Tongue (tissue), 2 donors: ENCODE results near the gene RNASE9. TPM values are rescaled to one million over a fixed set of nuclear protein-coding genes. Genes with fewer than 3 reads are reported as not detected.
"Not testable (repeated sequence)": the region's sequence is repeated elsewhere in the genome, so short reads cannot be mapped to it uniquely, and the experiment has no call there.

Experiments
- DNase-seq: peaks from one replicate; pipeline ENCODE4 v3.0.0-alpha.2; 2015
- total RNA-seq: library from RNA; depleted of rRNA; stranded (reverse); fragments of >200 nt; gene quantifications from one replicate; pipeline ENCODE4 v1.2.3, GENCODE V29; 2014

Gene RNASE9
- total RNA-seq, 1 donor from 2014 or later, result not detected

DNA sequence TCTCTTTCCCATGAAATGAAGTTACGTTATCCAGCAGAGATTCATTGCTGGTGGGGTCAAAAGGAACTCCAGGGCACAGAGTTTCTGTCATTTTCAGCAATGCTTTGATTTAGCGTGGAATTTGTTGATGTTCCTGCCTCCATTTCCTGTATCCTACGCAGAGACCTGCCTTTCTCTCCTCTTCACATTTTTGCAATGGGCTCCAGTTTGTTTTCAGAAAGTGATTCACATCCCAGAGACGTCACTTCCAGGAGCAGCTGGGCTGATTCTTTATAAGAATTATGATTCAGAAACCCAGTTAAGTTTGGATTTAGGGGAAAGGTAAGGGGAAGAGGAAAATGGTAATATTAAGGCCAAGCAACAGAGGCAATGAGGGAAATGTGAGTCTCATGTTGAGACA lies 43.9 kb downstream of the RNASE9 start:
- no peak for DNase-seq

DNA sequence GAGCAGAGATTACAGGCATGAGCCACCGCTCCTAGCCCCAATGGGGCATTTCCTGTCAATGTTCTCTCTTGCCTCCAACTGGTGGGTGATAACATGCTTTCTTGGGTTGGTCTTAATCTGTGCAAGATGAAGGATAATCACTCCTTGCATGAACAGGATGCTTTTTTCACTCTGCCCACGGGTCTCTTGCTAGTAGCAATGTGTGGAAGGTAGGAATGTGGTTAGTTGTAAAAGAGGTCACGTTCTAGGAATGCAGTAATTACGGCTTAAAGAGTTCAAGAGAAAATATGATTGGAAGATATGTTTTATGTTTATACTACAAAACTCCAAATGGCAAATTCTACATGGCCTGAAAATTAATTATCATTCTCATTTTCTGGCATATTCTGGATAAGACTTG lies 45.0 kb downstream of the RNASE9 start:
- no peak for DNase-seq

DNA sequence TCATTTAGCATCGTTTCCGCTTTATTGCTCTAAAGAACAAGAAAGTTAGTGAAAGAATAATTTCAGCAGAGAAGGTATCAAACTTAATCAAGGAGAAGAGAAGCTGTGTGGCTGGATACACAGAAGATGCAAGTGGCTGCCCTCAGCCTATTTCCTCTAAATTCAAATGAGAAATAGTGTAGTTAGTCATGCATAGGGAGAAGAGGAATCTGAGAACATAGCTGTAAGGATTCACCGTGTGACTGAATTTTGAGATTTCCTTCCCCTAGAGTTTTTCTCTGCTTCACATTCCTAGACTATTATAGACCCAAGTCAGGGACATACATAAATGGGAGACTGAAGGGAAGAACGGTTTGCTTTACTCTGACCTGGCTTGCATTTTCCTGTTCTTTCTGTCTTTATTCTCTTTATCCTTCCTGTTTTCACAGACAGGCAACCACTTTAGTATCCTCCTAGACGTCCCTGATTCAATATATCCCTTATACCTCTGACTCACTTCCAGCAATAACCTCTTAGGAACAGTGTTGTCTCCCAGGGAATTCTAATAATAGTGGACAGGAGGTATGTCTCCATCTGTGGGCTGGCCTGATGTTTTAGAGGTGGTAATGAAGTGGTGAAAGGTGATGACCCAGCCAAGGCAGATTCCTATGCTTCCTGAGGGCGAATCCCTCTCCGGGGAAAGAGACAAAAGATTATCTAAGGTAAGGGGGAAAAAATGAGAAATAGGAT lies 48.5 kb downstream of the RNASE9 start:
- no peak for DNase-seq

DNA sequence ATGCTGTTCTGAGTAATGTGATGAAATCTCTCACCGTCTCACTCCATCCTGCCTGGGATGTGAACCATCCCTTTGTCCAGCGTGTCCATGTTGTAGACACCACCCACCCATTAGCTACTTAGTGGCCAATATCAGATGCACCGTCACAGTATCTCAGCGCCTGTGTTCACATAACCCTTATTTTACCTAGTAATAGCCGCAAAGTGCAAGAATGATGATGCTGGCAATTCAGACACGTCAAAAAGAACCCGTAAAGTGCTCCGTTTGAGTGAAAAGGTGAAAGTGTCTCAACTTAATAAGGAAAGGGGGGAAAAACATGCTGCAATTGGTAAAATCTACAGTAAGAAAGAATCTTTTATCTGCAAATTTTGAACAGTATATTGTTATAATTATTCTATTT lies 52.5 kb downstream of the RNASE9 start:
- DNase-seq, result no peak

DNA sequence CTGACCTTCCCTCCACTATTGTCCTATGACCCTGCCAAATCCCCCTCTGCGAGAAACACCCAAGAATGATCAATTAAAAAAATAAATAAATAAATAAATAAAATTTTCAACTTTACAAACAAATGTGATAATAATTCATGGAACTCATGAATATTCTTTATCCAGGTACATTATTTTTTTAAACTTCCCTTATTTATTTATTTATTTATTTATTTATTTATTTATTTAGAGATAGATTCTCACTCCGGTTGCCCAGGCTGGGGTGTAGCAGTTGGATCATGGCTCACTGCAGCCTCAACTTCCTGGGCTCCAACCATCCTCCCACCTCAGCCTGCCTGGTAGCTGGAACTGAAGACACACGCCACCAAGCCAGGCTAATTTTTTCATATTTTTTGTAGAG lies 53.3 kb downstream of the RNASE9 start:
- DNase-seq, result not testable (repeated sequence)

DNA sequence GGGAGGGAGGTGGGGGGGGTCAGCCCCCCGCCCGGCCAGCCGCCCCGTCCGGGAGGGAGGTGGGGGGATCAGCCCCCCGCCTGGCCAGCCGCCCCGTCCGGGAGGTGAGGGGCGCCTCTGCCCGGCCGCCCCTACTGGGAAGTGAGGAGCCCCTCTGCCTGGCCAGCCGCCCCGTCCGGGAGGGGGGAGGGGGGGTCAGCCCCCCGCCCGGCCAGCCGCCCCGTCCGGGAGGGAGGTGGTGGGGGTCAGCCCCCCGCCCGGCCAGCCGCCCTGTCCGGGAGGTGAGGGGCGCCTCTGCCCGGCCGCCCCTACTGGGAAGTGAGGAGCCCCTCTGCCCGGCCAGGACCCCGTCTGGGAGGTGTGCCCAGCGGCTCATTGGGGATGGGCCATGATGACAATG lies 54.1 kb downstream of the RNASE9 start:
- not testable (repeated sequence) for DNase-seq

DNA sequence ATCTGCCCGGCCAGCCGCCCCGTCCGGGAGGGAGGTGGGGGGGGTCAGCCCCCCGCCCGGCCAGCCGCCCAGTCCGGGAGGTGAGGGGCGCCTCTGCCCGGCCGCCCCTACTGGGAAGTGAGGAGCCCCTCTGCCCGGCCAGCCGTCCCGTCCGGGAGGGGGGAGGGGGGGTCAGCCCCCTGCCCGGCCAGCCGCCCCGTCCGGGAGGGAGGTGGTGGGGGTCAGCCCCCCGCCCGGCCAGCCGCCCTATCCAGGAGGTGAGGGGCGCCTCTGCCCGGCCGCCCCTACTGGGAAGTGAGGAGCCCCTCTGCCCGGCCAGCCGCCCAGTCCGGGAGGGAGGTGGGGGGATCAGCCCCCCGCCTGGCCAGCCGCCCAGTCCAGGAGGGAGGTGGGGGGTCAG lies 54.6 kb downstream of the RNASE9 start:
- not testable (repeated sequence) for DNase-seq

Other genes with a start within 250 kb of the RNASE9 start
- gene CCNB1IP1, start 227.8 kb downstream of the RNASE9 start, total RNA-seq, result 72.5 TPM
- 14.2 TPM for gene PARP2, start 217.4 kb downstream of the RNASE9 start, total RNA-seq
- gene TEP1, start 147.5 kb downstream of the RNASE9 start, total RNA-seq, result 13.3 TPM
- gene KLHL33, start 124.9 kb downstream of the RNASE9 start, total RNA-seq, result 1.9 TPM
- 32.6 TPM for gene OSGEP, start 106.2 kb downstream of the RNASE9 start, total RNA-seq
- gene APEX1, start 105.8 kb downstream of the RNASE9 start, total RNA-seq, result 49.1 TPM
- gene PIP4P1, start 99.6 kb downstream of the RNASE9 start, total RNA-seq, result 19.5 TPM
- gene PNP, start 91.6 kb downstream of the RNASE9 start, total RNA-seq, result 9.2 TPM
- not detected for gene RNASE10, start 55.5 kb downstream of the RNASE9 start, total RNA-seq
- not detected for gene RNASE11, start 27.0 kb upstream of the RNASE9 start, total RNA-seq
- gene RNASE12, start 30.3 kb upstream of the RNASE9 start, total RNA-seq, result not detected
- gene OR6S1, start 80.6 kb upstream of the RNASE9 start, total RNA-seq, result not detected
- 21.0 TPM for gene RNASE4, start 123.5 kb upstream of the RNASE9 start, total RNA-seq
- gene ANG, start 127.7 kb upstream of the RNASE9 start, total RNA-seq, result 4.3 TPM
- gene EDDM3A, start 184.8 kb upstream of the RNASE9 start, total RNA-seq, result not detected
- gene EDDM3B, start 207.4 kb upstream of the RNASE9 start, total RNA-seq, result not detected
- 3.1 TPM for gene RNASE6, start 220.2 kb upstream of the RNASE9 start, total RNA-seq
- 38.5 TPM for gene RNASE1, start 241.8 kb upstream of the RNASE9 start, total RNA-seq